Stimulated activated CD4-positive, alpha-beta T cell treated with anti-CD3 and anti-CD28 coated beads, Interleukin-12 subunit alpha, Interleukin-12 subunit beta, amount 100 ng/mL, for 48 hours (primary cell): ENCODE results near the gene PROM2.

ENCODE experiments used
- DNase-seq, 3 donors: peaks; one replicate each; pipeline ENCODE4 v3.0.0-alpha.2; 2020; ENCODE audit warnings: low read depth in 2 of 3, low spot score in 1 of 3

The PROM2 gene

DNA sequence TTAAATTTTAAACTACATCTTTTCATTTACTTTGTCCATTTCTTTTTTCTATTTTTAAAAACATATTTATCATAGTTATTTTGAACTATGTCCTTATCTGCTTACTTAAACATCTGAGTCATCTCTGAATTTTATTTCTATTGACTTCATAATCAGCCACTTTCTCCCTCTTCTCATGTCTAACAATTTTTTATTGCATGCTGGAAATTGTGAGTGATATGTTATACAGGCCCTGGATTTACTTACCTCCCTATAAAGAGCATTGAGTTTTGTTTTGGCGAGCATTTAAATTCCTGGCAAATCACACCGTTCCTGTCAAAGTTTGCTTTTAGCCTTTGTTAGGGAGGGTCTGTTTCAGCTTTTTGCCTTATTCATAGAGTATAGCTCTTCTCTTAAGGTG, 62.2 kb downstream of the PROM2 start:
- DNase-seq: no peak

DNA sequence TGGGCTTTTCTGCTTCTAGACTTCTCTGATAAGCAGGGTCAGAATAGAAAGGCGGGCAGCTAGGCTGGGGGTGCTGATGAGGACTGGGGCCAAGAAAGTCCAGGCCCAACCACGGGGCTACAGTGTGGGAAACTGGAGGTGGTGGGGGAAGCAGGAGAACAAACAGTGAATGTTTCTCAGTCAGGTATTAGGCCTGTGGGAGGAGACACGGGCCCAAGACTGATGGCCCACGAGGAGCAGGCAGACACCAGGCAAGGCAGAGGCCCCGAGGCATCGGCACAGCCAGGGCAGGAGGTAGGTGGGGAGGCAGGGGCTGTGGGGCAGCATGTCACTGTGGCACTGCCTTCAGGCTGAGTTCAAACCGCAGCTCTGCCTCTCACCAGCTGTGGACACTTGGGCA, 63.6 kb downstream of the PROM2 start:
- no peak for DNase-seq
